ENCODE measurements around the gene CDC45. TPM values are rescaled to one million over a fixed set of nuclear protein-coding genes. Genes with fewer than 3 reads are reported as not detected.
"Not testable (repeated sequence)": the region's sequence is repeated elsewhere in the genome, so short reads cannot be mapped to it uniquely, and the experiment has no call there.

The CDC45 gene
- total RNA-seq, 4 donors from 2014 or later = 11.7 TPM; not detected in 3

DNA sequence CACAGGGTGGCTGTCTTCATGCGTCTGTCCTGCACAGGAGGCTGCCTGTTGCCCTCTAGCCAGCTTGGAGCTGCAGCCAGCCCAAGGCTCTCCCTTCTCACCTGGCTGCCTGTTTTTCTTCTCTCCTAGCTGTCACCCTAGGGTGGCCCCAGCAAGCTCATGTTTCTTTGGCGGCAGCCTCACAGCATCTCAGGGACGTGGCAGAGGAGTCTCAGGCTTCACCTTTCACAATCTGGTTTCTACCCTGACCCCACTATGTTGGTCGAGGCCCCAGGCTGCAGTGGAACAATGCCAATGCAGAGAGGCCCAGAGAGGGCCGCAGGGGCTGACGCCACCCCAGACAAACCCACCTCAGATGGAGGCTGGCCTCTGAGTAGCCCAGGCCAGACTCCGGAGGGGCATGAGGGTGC lies 47.0 kb downstream of the CDC45 start:
- peaks cover 0 to 9% of the 10 kb centered on the region in 2 donors for H3K4me1 ChIP-seq

DNA sequence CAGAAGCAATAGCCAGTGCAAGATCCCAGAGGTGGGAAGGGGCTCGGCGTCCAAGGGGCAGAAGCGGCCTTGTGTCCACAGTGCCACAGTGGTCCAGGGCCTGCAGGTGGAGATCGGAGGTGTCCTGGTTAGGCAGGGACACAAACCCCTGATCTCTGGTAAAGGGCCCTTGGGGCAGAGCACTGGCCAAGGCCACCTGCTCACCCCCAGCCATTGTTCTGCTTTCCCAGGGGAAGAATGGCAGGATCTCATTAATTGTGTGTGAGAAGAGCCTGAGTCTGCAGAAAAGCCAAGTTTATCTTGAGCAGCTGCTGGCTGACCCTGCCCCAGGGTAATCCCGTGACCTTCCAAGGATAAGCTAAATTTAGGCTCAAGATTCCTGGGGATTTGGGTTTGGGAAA lies 47.6 kb downstream of the CDC45 start:
- DNase-seq = no peak
- Histone ChIP-seq H3K36me3 (no peaks in the 10 kb centered on the region), H3K4me1 (peaks cover 0 to 9% of the 10 kb centered on the region in 2 donors), H3K27ac (no peak overlapping the region), H3K4me3 (no peak overlapping the region), H3K9me3 (no peaks in the 10 kb centered on the region), H3K27me3 (no peaks in the 10 kb centered on the region)
- intact Hi-C loops (cut with DNase I; ENCODE audit: low total_unique reads) = no loop called here
- no peak for TF ChIP-seq POLR2A (IDR thresholded peaks at IDR 0.05)
- TF ChIP-seq, protein P1, sequence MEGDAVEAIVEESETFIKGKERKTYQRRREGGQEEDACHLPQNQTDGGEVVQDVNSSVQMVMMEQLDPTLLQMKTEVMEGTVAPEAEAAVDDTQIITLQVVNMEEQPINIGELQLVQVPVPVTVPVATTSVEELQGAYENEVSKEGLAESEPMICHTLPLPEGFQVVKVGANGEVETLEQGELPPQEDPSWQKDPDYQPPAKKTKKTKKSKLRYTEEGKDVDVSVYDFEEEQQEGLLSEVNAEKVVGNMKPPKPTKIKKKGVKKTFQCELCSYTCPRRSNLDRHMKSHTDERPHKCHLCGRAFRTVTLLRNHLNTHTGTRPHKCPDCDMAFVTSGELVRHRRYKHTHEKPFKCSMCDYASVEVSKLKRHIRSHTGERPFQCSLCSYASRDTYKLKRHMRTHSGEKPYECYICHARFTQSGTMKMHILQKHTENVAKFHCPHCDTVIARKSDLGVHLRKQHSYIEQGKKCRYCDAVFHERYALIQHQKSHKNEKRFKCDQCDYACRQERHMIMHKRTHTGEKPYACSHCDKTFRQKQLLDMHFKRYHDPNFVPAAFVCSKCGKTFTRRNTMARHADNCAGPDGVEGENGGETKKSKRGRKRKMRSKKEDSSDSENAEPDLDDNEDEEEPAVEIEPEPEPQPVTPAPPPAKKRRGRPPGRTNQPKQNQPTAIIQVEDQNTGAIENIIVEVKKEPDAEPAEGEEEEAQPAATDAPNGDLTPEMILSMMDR (IDR thresholded peaks at IDR 0.05) = no peak

More for the DNA sequence above, 47.0 kb downstream of the CDC45 start:
- H3K27me3 ChIP-seq = no peaks in the 10 kb centered on the region
- H3K36me3 ChIP-seq = no peaks in the 10 kb centered on the region
- intact Hi-C loops (cut with DNase I; ENCODE audit: low total_unique reads) = no loop called here
- TF ChIP-seq, protein P1 (IDR thresholded peaks at IDR 0.05) = no peak
- TF ChIP-seq POLR2A (IDR thresholded peaks at IDR 0.05) = no peak
- no peak for DNase-seq
- no peak overlapping the region for H3K27ac ChIP-seq
- H3K9me3 ChIP-seq = no peaks in the 10 kb centered on the region
- H3K4me3 ChIP-seq = no peak overlapping the region

DNA sequence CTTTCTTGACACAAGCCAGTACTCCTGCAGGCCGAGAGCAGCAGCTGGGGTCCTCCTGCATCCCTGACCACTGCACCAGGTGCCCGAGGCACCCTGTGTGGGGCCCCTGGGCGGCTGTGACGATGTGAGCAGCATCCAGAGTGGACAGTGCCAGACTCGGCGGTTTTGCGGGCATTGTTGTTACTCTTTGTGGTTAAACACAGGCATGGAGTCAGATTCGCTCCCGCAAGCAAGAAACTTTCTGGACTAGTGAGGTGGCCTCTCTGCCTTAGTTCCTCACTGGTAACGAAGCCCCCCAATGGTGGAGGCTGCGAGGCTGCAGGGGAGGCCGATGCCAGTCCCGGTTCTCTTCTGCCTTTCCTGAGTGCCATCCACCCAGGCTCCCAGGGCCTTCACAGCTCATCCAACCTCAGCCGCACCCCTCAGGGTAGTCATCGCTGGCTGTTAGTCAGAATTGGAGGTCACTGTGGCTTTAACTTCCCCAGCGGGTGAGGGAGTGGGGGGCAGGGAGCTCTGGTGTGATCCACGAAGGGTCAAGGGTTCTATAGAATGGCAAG lies 48.2 kb downstream of the CDC45 start:
- Histone ChIP-seq H3K9me3 (no peaks in the 10 kb centered on the region), H3K4me3 (no peak overlapping the region), H3K36me3 (no peaks in the 10 kb centered on the region), H3K27me3 (no peaks in the 10 kb centered on the region), H3K4me1 (peaks cover 0 to 9% of the 10 kb centered on the region in 2 donors), H3K27ac (no peak overlapping the region)
- TF ChIP-seq, protein P1 (IDR thresholded peaks at IDR 0.05) = no peak
- TF ChIP-seq POLR2A (IDR thresholded peaks at IDR 0.05) = no peak
- no peak for DNase-seq
- intact Hi-C loops (cut with DNase I; ENCODE audit: low total_unique reads) = no loop called here

DNA sequence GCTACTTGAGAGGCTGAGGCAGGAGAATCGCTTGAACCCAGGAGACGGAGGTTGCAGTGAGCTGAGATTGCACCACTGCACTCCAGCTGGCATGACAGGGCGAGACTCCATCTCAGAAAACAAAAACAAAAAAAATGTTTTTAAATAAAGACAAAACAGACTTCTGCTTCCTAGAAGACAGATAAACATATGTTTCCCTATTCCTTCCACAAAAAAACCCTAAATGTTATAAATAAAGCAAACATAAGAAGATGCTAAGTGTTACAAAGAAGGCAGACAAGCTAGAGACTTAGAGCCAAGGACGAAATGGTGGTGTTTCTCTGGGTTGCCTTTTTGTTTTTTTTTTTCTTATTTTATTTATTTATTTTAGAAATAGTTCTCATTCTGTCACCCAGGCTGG lies 50.1 kb downstream of the CDC45 start:
- no peaks in the 10 kb centered on the region for H3K36me3 ChIP-seq
- no peak for TF ChIP-seq POLR2A (IDR thresholded peaks at IDR 0.05)
- TF ChIP-seq, protein P1 (IDR thresholded peaks at IDR 0.05) = no peak
- no peak overlapping the region for H3K4me3 ChIP-seq
- no peak for DNase-seq
- no peaks in the 10 kb centered on the region for H3K9me3 ChIP-seq
- intact Hi-C loops (cut with DNase I; ENCODE audit: low total_unique reads) = no loop called here
- no peaks in the 10 kb centered on the region for H3K4me1 ChIP-seq
- H3K27me3 ChIP-seq = no peaks in the 10 kb centered on the region
- no peak overlapping the region for H3K27ac ChIP-seq

DNA sequence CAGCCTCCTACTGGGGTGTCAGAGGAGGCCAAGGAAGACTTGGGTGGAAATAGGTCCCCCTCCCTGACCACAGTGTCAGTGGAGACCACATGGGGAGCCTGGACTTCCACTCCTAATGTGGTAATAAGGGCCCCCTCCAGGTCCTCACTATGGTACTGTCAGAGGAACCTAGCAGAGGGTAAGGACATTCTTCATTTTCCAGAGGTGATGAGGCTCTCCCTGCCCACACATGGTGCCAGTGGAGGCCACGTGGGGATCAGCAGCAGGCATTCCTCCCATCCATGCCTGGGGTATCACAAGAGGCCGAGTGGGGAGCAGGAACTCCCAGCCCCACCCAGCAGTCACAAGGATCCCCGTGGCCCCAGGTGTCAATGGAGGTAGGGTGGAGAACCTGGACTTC lies 51.0 kb downstream of the CDC45 start:
- TF ChIP-seq POLR2A (IDR thresholded peaks at IDR 0.05) = no peak
- TF ChIP-seq, protein P1 (IDR thresholded peaks at IDR 0.05) = no peak
- no peaks in the 10 kb centered on the region for H3K36me3 ChIP-seq
- no peak overlapping the region for H3K27ac ChIP-seq
- DNase-seq = no peak
- no peaks in the 10 kb centered on the region for H3K27me3 ChIP-seq
- no peak overlapping the region for H3K4me3 ChIP-seq
- H3K4me1 ChIP-seq = no peaks in the 10 kb centered on the region
- intact Hi-C loops (cut with DNase I; ENCODE audit: low total_unique reads) = no loop called here
- H3K9me3 ChIP-seq = no peaks in the 10 kb centered on the region

DNA sequence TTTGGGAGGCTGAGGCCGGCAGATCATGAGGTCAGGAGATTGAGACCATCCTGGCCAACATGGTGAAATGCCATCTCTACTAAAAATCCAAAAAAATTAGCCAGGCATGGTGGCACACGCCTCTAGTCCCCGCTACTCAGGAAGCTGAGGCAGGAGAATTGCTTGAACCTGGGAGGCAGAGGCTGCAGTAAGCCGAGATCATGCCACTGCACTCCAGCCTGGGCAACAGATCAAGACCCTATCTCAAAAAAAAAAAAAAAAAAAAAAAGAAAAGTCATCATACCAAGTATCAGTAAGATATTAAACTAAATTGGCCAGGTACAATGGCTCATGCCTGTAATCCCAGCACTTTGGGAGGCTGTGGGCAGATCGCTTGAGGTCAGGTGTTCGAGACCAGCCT lies 51.6 kb downstream of the CDC45 start:
- intact Hi-C loops (cut with DNase I; ENCODE audit: low total_unique reads); H3K9me3 ChIP-seq: not testable (repeated sequence)

More for the DNA sequence above, 51.6 kb downstream of the CDC45 start:
- H3K36me3 ChIP-seq, DNase-seq, H3K4me1 ChIP-seq, H3K27me3 ChIP-seq, H3K4me3 ChIP-seq, H3K27ac ChIP-seq: not testable (repeated sequence)
